NCI-H128 (cell line): Measurements from ENCODE around the gene SLC33A1.
"Not testable (repeated sequence)": the region's sequence is repeated elsewhere in the genome, so short reads cannot be mapped to it uniquely, and the experiment has no call there.

Experiments used
- DNase-seq: peaks from one replicate; lab custom pipeline; 2025; ENCODE audit not compliant: unreplicated experiment; lab: John Stamatoyannopoulos, UW

The SLC33A1 gene

DNA sequence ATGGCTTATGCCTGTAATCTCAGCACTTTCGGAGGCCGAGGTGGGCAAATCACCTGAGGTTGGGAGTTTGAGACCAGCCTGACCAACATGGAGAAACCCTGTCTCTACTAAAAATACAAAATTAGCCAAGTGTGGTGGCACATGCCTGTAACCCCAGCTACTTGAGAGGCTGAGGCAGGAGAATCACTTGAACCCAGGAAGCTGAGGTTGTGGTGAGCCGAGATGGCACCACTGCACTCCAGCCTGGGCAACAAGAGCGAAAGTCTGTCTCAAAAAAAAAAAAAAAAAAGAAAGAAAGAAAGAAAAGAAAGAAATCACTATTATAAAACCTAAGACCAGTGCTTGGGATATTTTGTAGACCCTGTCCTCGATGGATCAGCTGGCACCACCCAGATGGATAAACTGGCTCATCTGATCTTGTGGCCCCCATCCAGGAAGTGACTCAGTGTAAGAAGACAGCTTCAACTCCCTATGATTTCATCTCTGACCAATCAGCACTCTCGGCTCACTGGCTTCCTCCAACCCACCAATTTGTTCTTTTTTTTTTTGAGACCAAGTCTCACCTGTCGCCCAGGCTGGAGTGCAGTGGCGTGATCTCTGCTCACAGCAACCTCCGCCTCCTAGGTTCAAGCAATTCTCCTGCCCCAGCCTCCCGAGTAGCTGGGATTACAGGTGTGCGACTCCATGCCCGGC lies 8.2 kb upstream of the SLC33A1 start:
- not testable (repeated sequence) for DNase-seq

DNA sequence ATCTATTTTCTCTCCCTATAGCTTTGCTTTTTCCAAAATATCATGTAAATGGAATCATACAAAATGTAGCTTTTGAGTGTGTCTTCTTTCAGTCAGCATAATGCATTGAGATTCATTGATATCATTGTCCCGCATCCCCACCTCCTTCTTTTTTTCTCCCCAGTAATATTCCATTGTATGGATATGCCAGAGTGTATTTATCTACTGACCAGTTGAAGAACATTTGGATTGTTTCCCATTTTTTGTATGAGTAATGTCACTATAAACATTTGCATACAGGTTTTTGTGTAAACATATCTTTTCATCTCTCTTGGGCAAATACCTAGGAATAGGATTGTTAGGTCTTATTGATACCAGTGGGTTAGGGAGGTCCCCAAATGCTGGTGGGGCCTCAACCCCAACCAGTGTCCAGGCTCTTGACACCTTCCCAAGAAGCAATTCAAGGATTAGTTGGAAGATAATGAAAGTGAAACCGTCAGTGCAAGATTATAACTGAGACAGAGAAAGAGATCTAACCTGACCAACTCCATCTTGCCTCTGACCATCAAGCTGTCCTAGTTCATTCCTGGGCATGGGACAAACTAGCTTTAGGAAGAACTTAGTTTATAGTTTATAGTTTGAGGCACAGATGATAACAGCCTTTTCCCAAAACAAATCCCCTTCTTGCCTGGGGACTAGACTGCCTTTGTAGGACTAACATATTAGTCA lies 7.4 kb upstream of the SLC33A1 start:
- no peak for DNase-seq

DNA sequence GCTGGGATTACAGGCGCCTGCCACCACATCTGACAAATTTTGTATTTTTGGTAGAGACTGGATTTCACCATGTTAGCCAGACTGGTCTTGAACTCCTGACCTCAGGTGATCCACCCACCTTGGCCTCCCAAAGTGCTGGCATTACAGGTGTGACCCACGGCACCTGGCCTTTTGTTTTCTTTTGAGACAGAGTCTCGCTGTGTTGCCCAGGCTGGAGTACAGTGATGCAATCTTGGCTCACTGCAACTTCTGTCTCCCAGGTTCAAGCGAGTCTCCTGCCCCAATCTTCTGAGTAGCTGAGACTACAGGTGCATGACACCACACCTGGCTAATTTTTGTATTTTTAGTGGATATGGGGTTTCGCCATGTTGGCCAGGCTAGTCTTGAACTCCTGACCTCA lies 6.2 kb upstream of the SLC33A1 start:
- DNase-seq: not testable (repeated sequence)

DNA sequence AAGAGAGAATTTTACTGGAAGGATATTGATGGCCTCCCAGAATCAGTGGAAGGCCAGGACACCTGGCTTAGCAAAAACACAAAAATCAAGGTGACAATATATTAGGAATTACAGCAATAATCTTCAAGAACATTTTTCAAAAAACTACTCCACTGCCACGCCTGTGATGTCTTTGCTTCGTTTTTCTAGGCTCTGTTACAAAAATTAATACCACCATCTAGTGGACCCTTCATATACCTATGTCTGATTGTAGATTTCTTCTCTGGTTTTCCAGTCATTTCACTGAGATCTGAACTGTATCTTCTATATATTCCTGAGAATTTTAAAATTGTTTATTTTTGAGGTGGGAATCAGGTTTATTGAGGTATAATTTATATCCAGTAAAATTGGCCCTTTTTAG lies 5.6 kb upstream of the SLC33A1 start:
- DNase-seq: no peak

DNA sequence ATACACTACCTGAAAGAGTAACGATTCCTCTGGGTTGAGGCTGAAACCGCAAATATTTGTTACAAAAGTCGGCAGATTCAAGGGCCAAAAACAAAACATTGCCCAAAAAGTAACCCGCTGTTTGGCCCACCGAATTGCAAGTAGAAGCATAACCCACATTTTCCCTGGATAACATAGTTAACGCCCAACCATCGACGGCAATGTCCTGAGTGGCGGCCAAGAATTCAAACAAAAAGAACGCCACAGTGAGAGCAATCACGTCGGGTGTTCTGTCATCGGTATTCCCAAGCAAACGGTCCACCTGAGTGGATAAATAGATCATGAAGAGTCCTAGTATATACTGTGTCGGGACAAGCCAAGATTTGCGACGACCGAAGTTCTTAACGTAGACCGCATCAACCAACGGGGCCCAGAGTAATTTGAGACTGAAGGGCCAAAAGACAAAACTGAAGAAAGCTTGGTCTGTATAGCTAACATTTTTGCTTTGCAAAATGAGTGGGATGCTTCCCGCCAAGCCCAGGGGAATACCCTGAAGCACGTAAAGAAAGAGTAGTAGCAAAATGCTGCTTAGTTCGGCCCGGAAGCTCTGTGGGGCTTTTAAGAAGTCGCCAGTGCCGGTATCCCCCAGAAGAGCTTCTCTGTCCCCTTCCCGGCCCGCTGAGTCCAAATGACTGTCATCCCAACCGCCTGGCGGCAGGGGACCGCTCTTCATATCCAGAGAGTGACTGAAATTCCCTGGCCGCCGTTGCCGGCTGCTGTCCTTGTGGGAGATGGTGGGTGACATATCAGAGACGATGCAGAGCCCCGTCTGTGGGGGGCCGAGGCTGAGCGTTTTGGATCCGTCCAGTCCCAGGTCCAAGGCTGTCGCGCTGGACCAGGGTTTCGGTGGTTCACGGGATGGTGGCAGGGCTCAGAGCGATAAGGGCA lies 750 bp downstream of the SLC33A1 start:
- no peak for DNase-seq

DNA sequence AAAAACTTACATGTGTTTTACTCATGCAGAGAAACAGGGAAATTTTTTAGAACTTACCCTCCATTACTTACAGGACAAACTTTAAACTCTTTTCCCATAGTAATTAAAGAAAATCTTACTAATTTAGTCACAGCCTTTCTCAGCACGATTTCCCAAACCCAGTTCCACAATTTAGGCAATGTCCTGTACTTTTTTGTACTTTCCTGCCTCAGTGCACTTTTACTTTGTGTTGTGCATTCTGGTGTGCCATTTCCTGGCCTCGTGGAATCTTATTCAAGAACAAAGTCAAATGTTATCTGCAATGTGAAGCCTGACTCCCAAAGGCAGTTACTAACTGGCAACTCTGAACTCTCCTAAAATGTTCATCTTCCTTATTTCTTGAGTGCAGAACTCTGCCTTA lies 1.9 kb downstream of the SLC33A1 start:
- no peak for DNase-seq

DNA sequence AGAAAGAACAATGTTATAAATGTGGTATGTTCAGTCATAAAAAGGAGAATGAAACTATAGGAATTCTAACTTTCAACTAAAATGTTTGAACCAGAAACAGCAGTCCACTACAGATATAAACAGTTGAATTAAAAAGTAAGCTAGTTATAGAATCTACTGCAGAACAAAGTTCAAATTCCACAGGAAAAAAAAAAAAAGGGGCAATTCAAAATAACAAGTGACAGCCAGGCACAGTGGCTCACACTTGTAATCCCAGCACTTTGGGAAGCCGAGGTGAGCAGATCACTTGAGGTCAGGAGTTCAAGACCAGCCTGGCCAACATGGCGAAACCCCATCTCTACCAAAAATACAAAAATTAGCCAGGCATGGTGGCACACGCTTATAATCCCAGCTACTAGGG lies 4.8 kb downstream of the SLC33A1 start:
- DNase-seq: not testable (repeated sequence)

DNA sequence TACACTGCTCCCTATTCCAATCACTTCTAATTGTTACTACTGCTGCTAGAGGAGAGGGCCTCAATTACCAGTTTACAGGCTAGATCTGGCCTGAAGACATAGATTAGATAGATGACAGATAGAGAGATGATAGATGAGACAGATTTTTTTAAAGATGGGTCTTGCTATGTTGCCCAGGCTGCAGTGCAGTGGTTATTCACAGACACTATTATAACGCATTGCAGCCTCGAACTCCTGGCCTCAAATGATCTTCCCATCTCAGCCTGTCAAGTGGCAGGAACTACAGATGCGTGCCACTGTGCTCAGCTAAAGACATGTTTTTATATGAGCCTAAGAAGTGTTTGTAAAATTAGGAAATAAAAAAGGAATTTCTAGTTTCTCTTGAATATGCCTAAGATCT lies 6.2 kb downstream of the SLC33A1 start:
- DNase-seq: no peak

DNA sequence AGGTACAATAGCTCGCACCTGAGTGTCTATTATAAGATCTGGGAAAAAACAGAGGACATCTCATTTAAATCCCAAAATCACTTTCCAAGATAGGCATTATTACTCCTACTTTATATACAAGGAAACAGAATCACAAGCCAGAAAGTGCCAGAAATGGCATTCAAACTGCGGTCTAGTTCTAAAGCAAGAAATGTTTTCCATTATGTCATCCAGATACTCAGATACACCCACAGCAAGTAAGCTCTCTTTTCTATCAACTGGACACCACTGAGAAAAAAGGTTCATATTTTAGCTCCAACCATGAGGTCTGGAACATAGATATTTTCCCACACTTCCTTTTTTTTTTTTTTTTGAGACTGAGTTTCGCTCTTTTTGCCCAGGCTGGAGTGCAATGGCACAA lies 8.1 kb downstream of the SLC33A1 start:
- DNase-seq: no peak

DNA sequence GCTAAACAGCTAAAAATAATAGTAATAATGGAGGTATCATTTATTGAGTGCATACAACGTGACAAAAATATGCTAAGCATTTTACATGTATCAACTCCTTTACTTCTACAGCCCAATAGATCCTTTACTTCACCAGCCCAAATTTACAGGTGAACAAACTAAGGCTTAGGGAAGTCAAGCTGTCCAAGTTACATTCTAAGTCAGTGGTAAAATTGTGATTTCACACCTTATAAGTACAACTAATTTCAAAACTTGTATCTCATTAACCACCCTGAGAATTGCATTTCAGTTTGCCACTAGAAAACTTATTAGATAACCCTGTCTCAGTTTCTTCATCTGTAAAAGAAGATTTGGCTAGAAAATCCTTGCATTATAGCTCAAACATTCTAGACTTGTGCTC lies 10.7 kb downstream of the SLC33A1 start:
- DNase-seq: no peak

DNA sequence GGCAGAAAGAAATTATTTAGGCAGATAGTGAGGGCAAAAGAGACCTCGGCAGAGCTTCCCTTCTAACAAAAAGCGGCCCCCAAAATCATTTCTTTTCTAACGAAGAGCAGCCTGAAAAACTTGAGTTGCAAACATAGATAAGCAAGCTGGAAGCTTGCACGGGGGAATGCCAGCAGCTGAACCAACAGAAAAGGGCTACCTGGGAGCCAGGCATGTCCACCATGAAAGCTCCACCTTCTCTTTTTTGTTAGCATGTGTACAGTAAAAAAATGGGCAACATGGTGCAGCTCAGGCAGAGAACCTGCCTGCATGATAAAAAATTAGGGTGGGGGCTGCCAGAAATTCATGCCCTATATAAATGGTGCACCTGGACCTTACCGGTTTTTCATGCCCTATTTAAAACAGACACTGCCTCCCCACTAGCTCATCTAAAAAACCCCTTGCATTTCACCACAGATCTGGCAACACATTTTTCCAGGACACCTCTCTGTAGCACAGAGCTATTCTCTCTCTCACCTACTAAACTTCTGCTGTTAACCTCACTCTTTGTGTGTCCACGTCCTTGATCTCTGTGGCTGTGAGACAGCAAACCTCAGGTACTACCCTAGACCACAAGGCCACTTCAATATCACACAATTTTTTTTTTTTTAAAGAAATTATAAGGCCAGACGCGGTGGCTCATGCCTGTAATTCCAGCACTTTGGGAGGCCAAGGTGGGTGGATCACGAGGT lies 18.7 kb downstream of the SLC33A1 start:
- DNase-seq: no peak

DNA sequence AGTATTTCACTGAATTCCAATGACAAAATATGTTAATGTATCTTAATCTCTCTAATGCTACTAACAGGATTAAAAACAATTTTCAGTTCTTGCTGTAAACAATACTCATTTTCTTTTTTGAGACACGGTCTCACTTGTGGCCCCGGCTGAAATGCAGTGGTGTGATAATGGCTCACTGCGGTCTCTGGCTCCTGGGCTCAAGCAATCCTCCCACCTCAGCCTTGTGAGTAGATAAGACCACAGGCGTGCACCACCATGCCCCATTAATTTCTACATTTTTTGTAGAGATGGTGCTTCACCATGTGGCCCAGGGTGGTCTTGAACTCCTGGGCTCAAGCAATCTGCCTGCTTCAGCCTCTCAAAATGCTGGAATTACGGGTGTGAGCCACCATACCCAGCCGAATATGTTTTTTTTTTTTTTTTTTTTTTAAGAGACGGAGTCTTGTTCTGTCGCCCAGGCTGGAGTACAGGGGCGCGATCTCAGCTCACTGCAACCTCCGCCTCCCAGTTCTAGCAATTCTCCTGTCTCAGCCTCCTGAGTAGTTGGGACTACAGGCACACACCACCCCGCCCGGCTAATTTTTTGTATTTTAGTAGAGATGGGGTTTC lies 25.6 kb downstream of the SLC33A1 start:
- DNase-seq: not testable (repeated sequence)

DNA sequence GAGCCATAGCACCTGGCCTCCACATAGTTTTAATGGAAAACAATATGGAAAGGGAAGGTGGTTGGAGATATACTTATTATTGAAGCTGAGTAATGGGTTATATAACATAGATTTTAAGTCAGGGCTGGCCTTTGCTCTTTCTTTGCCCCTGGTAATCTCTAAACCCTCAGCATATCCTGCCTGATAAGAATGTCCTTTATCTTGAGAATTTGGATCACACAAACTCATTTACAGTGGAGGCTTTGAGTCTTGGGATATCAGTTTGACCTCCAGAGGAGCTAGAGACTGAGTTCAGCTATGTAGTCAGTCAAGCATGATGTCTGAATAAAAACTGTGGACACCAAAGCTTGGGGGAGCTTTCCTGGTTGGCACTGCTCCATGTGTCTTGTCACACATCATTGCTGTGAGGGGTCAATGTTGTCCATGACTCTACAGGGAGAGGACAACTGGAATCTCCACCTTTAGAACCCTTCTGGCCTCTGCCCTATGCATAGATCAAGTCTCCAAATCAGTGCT lies 39.1 kb downstream of the SLC33A1 start:
- DNase-seq: no peak

DNA sequence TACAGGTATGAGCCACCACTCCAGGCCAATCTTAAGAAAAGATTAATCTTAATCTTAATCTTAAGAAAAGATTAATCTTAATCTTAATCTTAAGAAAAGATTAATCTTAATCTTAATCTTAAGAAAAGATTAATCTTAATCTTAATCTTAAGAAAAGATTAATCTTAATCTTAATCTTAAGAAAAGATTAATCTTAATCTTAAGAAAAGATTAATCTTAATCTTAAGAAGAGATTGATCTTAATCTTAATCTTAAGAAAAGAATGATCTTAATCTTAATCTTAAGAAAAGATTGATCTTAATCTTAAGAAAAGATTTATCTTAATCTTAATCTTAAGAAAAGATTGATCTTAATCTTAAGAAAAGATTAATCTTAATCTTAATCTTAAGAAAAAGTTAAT lies 41.0 kb downstream of the SLC33A1 start:
- DNase-seq: not testable (repeated sequence)

DNA sequence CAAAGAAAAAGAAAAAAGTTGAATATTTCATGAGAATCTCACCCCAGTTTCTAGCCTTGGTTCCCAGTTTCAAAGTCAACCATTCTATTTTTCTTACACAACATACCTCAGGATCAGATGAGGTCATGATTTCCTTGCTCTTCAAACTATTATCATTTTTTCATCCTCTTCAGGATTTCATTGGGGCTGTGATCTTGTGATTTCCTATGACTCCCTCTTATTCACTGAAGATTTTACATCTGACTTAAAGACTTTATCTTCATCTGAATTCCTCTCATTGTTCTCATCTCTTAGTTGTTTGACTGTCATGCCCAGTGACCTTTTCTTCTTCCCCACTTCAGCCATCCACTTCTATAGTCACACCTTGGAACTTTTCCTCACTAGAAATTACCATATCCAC lies 45.0 kb downstream of the SLC33A1 start:
- DNase-seq: no peak

DNA sequence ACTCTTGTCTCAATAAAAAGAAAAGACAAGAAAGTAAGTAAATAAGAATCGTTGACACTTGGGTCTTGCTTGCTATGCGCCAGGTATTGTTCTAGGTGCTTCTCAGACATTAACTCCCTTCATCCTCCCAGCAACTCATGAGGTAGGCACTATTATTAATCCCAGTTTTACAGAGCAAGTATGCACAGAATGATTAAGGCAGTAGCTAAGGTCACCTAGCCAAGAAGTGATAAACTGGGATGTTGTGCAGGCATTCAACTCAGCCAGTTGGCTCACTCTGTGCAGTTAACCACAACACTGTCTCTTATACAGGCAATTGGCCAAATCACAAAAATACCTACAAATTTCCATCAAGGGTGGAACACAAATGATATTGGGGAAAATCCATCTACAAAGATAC lies 46.4 kb downstream of the SLC33A1 start:
- no peak for DNase-seq

DNA sequence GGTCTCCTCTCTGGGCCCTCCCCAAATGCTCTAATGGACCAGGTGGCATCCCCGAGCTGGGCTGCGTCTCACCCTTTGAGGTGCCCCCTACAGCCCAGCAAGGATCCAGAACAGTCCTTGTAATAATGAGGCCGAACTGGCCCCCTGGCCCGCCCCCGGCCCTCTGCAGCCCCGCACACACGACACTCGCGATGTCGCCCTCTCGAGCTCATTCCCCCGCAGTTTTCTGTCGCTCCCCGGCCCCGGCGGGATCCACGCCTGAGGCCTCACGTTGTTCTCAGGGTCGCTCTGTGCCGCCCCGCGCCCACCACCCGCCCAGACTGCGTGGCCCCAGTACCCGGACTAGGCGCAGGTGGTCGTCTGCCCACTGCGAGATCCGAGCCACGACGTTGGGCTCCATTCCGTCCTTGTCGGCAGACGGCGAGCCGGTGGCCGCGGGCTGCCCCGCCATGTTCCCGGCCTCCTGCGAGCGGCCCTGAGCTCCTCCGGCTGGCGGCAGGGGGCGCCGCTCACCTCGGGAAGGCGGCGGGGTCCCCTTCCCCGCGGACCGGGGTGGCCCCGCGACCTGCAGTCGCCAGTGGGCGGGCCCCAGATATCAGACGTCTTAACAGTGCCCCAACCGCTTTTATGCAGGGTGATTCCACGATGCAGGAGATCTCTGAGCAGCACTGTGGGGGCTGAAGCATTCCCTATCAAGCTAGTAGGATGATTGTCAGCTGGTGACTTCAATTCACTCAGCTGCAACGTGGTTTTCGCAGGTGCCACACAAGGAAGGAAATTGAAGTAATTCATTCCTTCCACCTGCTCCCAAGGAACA lies 48.2 kb downstream of the SLC33A1 start, which contains the start of gene C3orf33:
Gene C3orf33 (minus strand): TSS at position 477 of the 817 bp plus-strand sequence. CDS start 26 bp downstream, at position 451.
- peak; percentile 35 for DNase-seq

DNA sequence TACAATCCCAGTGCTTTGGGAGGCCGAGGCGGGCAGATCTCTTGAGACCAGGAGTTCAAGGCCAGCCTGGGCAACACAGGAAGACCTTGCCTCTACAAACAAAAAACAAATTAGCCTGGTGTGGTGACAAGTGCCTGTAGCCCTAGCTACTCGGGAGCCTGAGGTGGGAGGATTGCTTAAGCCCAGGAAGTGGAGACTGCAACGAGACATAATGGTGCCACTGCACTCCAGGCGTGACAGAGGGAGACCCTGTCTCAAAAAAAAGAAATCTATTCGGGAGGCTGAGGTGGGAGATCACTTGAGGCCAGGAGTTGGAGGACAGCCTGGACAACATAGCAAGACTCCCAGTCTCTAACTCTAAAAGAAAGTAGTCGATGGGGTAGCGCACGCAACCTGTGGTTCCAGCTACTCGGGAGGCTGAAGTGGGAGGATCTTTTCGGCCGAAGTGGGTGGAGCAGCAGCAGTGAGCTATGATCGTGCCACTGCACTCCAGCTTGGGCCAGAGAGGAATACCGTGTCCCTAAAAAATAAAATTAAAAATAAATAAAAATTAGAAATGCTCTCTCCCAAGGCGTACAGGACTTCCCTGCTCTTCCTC lies 48.9 kb downstream of the SLC33A1 start:
- no peak for DNase-seq

DNA sequence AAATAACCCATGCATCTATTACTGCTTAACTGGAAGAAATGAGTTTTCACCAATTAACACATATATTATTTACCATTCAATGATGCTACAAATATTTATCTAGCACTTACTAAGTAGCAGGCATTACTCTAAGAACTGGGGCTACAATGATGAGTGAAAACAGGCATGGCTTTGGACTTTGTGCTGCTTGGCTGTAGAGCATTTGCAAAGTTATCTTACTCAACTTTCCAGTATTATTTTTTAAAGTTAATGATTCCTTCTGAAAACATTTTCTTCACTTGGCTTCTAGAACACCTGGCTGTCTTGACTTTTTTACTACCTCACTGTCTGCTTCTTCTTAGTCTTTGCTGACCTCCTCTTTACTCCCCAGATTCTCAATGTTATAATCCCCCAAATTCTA lies 49.9 kb downstream of the SLC33A1 start:
- DNase-seq: no peak
